Measurements from ENCODE around the gene PKP3.

- no peak for TF ChIP-seq CTCF (optimal IDR thresholded peaks at IDR 0.05 in 1 of 3, IDR thresholded peaks at IDR 0.05 in 1 of 3, conservative IDR thresholded peaks at IDR 0.05 in 1 of 3; ENCODE audit: extremely low read depth in 1 of 3, insufficient read depth in 2 of 3, low read length in 3 of 3)
- TF ChIP-seq EZH2 (IDR thresholded peaks at IDR 0.05; ENCODE audit: low read length): no peak
These were observed 21.6 kb downstream of the PKP3 start for GRCh38 chr11:415640-416041.
